DMS53 treated with DMSO at 0.1 percent for 48 hours (cell line): ENCODE results near the gene MAP3K15.
"Not testable (repeated sequence)": the region's sequence is repeated elsewhere in the genome, so short reads cannot be mapped to it uniquely, and the experiment has no call there.

ENCODE experiments used
- DNase-seq: peaks from one replicate; lab custom pipeline; 2025; ENCODE audit not compliant: unreplicated experiment; lab: John Stamatoyannopoulos, UW

The MAP3K15 gene

GRCh38 chrX:19535476-19535875 lies 20.2 kb upstream of the MAP3K15 start:
- peak; percentile 2 for DNase-seq

- no peak for DNase-seq
Measured at GRCh38 chrX:19532709-19533108, 17.4 kb upstream of the MAP3K15 start.

- no peak for DNase-seq
Measured at GRCh38 chrX:19517965-19518364, 2.7 kb upstream of the MAP3K15 start.

- DNase-seq = no peak
Measured at GRCh38 chrX:19515615-19516105, 352 bp upstream of the MAP3K15 start.

- DNase-seq = peak; percentile 58
Measured at GRCh38 chrX:19513383-19513782, 1.9 kb downstream of the MAP3K15 start.

GRCh38 chrX:19512961-19513360 lies 2.3 kb downstream of the MAP3K15 start:
- DNase-seq = no peak

GRCh38 chrX:19512359-19512758 lies 2.9 kb downstream of the MAP3K15 start:
- no peak for DNase-seq

- DNase-seq = not testable (repeated sequence)
Measured at GRCh38 chrX:19511796-19512195, 3.5 kb downstream of the MAP3K15 start.

- no peak for DNase-seq
Measured at GRCh38 chrX:19496711-19497110, 18.6 kb downstream of the MAP3K15 start.

GRCh38 chrX:19487520-19488200 lies 27.6 kb downstream of the MAP3K15 start:
- no peak for DNase-seq

- DNase-seq = no peak
Measured at GRCh38 chrX:19479458-19479857, 35.9 kb downstream of the MAP3K15 start.

- not testable (repeated sequence) for DNase-seq
Measured at GRCh38 chrX:19468383-19468782, 46.9 kb downstream of the MAP3K15 start.

GRCh38 chrX:19462879-19463278 lies 52.4 kb downstream of the MAP3K15 start:
- DNase-seq = no peak

GRCh38 chrX:19462231-19462630 lies 53.1 kb downstream of the MAP3K15 start:
- no peak for DNase-seq

GRCh38 chrX:19457662-19458061 lies 57.6 kb downstream of the MAP3K15 start:
- no peak for DNase-seq

- DNase-seq = peak; percentile 24
Measured at GRCh38 chrX:19448077-19448476, 67.2 kb downstream of the MAP3K15 start.

- DNase-seq = no peak
Measured at GRCh38 chrX:19446397-19446796, 68.9 kb downstream of the MAP3K15 start.

- DNase-seq = not testable (repeated sequence)
Measured at GRCh38 chrX:19445772-19446171, 69.5 kb downstream of the MAP3K15 start.

- DNase-seq = no peak
Measured at GRCh38 chrX:19443869-19444526, 71.3 kb downstream of the MAP3K15 start.

GRCh38 chrX:19440713-19441112 lies 74.6 kb downstream of the MAP3K15 start:
- DNase-seq = no peak

- DNase-seq = not testable (repeated sequence)
Measured at GRCh38 chrX:19422661-19423060, 92.6 kb downstream of the MAP3K15 start.

- DNase-seq = no peak
Measured at GRCh38 chrX:19410259-19410658, 105.0 kb downstream of the MAP3K15 start.
